Adipocyte (in vitro differentiated cells): ENCODE results near the gene COL3A1.

ENCODE experiments used
- DNase-seq: peaks from one replicate; pipeline ENCODE4 v3.0.0-alpha.2; 2015; ENCODE audit warnings: low read depth
- H3K27me3 ChIP-seq: replicated peaks from 2 replicates; pipeline ENCODE4 v1.7.0; 2013; ENCODE audit warnings: mild to moderate bottlenecking, low read length, moderate library complexity; ENCODE audit not compliant: control insufficient read depth, insufficient read depth
- H3K36me3 ChIP-seq: 2 replicates; pipeline ENCODE4 v1.7.0; 2013; ENCODE audit warnings: low read length, mild to moderate bottlenecking, moderate library complexity; ENCODE audit not compliant: control insufficient read depth, insufficient read depth, severe bottlenecking
- H3K4me1 ChIP-seq: 2 replicates; pipeline ENCODE4 v1.7.0; 2013; ENCODE audit warnings: mild to moderate bottlenecking, low read length, moderate library complexity; ENCODE audit not compliant: control insufficient read depth, insufficient read depth
- H3K4me3 ChIP-seq: 2 replicates; pipeline ENCODE4 v1.7.0; 2013; ENCODE audit warnings: mild to moderate bottlenecking, low read length, moderate library complexity
- H3K9ac ChIP-seq: 2 replicates; pipeline ENCODE4 v1.7.0; 2013; ENCODE audit warnings: mild to moderate bottlenecking, low read length, moderate library complexity
- H3K9me3 ChIP-seq: 2 replicates; pipeline ENCODE4 v1.7.0; 2013; ENCODE audit warnings: mild to moderate bottlenecking, low read length, moderate library complexity; ENCODE audit not compliant: control insufficient read depth

Gene COL3A1

DNA sequence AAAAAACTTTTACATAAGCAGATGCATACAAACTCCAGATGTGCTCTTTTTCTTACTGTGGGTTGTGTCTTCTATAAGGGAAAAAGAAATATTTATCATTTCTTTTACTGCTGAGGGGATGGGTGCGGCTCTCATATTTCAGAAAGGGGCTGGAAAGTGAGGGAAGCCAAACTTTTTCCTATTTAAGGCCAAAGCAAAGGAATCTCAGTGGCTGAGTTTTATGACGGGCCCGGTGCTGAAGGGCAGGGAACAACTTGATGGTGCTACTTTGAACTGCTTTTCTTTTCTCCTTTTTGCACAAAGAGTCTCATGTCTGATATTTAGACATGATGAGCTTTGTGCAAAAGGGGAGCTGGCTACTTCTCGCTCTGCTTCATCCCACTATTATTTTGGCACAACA, at the start of gene COL3A1:
COL3A1 (plus strand) TSS at position 210 of the 400 bp plus-strand sequence; CDS start at position 327, 117 bp downstream.
- Histone ChIP-seq H3K9me3 (no peaks in the 10 kb centered on the region), H3K36me3 (peaks cover 10% of the 10 kb centered on the region), H3K4me1 (peaks cover 46% of the 10 kb centered on the region), H3K4me3 (peak within 1 kb of the TSS; percentile 98), H3K27me3 (no peaks in the 10 kb centered on the region), H3K9ac (peak within 1 kb of the TSS; percentile 99)
- DNase-seq, result peak; percentile 92

DNA sequence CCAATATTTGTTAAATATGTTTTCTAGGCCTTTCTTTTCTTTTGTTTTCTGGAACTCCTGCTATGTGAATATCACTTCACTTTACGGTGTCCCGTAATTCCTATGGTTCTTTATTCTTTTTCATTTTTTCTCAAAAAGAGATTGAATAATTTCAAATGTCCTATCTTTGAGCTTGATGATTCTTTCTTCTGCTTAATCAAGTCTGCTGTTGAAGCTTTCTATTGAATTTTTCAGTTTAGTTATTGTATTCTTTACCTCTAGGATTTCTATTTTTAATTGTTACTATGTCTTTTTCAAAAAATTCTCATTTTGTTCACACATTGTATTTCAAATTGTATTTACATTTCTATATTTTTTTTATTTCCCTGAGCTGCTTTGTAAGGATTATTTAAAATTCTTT, 45.5 kb upstream of the COL3A1 start:
- H3K36me3 ChIP-seq, result no peaks in the 10 kb centered on the region
- H3K9ac ChIP-seq, result no peak overlapping the region
- no peak for DNase-seq
- peaks cover 10% of the 10 kb centered on the region for H3K4me1 ChIP-seq
- peak overlapping the region; percentile 35 for H3K4me3 ChIP-seq
- no peaks in the 10 kb centered on the region for H3K27me3 ChIP-seq
- peaks cover 34% of the 10 kb centered on the region for H3K9me3 ChIP-seq

DNA sequence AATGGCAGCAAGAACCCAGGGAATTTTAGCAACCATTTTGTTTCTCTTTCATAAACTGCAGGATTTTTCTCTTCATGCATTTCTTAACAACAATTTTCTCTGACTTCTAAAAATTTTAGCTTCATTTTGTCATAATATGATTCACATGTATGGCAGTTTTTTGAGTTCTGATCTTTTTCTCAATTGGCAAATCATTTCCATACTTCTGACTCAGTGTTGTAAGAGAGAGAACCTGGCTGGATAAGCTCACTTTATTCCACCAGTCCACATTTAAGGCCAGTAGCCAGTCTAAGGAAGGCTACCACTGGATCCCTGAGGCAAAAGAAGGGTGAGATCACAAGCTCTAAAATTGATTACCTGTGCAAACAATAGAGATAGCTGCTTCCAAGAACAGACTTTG, 42.8 kb upstream of the COL3A1 start:
- peaks cover 29% of the 10 kb centered on the region for H3K9me3 ChIP-seq
- no peaks in the 10 kb centered on the region for H3K27me3 ChIP-seq
- no peaks in the 10 kb centered on the region for H3K36me3 ChIP-seq
- peak overlapping the region; percentile 83 for H3K9ac ChIP-seq
- peak overlapping the region; percentile 70 for H3K4me3 ChIP-seq
- DNase-seq, result peak; percentile 56
- peaks cover 10% of the 10 kb centered on the region for H3K4me1 ChIP-seq

DNA sequence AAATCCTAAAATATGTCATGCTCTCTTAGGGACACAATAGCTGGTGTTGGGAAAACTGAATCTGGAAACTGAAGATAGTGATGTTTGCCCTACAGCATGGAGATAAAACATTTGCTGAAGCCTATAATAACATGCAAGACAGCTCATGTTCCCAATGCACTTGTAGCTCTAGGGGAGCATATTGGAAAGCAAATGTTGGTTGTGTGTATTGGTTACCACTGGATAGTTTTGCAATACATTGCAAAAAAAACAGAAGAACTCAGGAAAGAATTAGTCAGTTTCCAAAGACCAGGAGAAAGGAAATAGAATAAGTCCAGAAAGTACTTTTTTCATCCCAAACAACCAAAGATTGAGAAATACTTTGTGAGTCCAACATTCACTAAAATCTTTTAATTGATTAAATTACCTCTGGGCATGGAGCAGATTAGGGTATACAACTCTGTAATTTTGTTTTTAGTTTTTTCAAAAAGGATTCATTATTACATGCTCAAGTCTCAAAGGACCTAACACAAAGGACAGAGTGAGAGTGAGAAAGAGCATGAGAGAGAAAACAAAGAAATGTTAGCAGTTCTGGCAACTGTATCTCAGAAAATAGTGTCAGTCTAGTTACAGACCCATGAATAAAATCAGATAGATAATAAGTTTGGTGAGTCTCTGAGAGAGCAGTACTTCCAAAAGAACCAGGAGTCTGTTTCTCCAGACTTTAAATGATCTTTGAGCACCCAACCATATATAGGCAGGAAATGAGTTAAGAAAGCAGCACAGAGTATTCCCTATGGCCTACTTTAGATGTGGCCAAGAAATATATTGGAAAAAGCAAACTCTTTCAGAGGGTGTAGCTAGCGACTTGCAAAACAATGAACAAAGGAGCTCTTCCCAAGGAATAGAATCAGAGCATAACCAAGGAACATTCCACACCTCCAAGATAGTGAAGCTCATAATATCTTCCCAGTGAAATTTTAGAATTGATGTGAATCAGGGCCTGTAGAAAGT, 36.6 kb upstream of the COL3A1 start:
- H3K4me3 ChIP-seq, result peak overlapping the region; percentile 57
- peaks cover 39% of the 10 kb centered on the region for H3K4me1 ChIP-seq
- H3K36me3 ChIP-seq, result no peaks in the 10 kb centered on the region
- no peaks in the 10 kb centered on the region for H3K27me3 ChIP-seq
- peak; percentile 92 for DNase-seq
- H3K9me3 ChIP-seq, result no peaks in the 10 kb centered on the region
- peak overlapping the region; percentile 86 for H3K9ac ChIP-seq

DNA sequence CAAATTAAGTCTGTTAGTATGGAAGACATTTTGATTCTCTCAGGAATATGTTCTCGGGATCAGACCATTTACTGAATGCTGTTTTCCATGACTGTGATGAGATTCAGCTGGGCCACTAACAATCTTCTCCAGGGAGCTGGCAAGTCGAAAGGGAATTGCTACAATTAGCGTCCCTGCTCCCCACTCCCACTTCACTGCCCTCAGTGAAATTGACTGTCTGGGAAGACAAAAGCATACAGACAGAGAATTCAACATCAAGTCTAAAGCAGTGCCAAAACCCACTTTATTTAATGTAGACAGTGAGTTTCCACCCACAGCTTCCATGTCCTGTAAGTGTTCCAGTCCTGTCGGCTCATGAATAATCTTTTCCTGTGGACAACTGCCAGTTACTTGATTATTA, 34.0 kb upstream of the COL3A1 start:
- peak overlapping the region; percentile 79 for H3K9ac ChIP-seq
- no peaks in the 10 kb centered on the region for H3K9me3 ChIP-seq
- H3K36me3 ChIP-seq, result no peaks in the 10 kb centered on the region
- H3K4me1 ChIP-seq, result peaks cover 39% of the 10 kb centered on the region
- no peak for DNase-seq
- no peaks in the 10 kb centered on the region for H3K27me3 ChIP-seq
- H3K4me3 ChIP-seq, result peak overlapping the region; percentile 72

DNA sequence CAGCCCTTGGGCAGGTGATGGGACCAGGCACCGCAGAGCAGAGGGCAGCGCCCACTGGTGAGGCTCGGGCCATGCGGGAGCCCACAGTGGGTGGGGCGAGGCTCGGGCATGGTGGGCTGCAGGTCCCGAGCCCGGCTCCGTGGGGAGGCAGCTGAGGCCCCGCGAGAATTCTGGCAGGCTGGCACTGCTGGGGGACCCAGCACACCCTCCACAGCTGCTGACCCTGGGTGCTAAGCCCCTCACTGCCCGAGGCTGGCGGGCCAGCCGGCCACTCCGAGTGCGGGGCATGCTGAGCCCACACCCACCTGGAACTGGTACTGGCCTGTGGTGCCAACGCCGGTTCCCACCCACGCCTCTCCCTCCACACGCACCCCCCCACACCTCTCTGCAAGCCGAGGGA, 29.7 kb upstream of the COL3A1 start:
- no peak for DNase-seq
- peaks cover 14% of the 10 kb centered on the region for H3K4me1 ChIP-seq
- no peak overlapping the region for H3K9ac ChIP-seq

DNA sequence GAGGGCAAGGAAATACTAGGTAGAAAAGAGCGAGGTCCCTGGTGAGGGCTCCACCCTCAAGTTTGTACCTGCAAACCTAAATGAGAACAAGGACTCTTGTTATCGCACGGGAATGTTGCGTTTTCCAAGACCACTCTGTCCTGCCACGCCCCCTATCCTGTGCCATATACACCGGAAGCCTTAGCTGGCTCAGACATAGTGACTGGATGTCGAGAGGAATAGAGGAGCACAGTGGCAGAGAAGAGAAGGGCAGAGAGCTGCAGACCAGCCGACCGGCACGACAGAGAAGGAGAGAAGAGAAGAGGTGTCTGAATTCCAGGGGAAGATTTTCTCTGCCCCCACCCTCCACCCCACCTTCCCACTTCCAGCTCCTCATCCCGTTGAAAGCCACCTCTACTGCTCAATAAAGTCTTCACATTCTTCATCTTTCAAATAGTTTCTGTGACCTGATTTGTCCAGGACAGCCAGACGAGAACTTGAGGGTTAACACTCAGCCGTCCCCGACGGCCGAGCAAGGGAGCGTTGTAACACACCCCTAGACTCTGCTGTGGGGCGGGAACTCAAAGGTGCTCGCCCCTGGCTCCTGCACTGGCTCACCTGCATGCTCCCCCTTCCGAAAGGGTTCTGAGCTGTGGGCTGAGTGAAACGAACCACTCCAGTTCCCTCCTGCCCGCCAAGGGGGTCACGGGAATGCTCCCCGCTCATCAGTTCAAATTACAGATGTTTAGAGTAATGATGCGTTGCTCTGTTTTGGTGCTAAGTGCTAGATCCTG, 24.9 kb upstream of the COL3A1 start:
- Histone ChIP-seq H3K36me3 (no peaks in the 10 kb centered on the region), H3K4me1 (no peaks in the 10 kb centered on the region), H3K27me3 (no peaks in the 10 kb centered on the region), H3K9me3 (no peaks in the 10 kb centered on the region), H3K9ac (no peak overlapping the region), H3K4me3 (no peak overlapping the region)
- no peak for DNase-seq

More for the DNA sequence above, 29.7 kb upstream of the COL3A1 start:
- Histone ChIP-seq H3K27me3 (no peaks in the 10 kb centered on the region), H3K36me3 (no peaks in the 10 kb centered on the region), H3K4me3 (no peak overlapping the region), H3K9me3 (no peaks in the 10 kb centered on the region)

DNA sequence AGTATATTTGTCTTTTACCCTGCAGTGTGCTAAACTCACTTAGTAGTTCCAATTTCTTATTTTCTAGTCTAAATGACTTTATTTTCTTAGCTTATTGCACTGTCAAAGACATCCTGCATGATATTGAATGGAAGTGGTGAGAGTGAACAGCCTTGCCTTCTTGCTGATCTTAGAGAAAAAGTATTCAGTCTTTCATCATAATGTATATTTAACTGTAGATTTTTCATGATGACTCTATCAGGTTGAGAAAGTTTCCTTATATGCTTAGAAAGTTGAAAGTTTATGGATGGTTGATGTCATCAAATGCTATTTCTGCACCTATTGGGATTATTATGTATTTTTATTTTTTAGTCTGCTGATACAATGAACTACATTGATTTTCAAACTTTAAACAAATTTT, 21.3 kb upstream of the COL3A1 start:
- H3K36me3 ChIP-seq, result no peaks in the 10 kb centered on the region
- H3K9ac ChIP-seq, result no peak overlapping the region
- no peak for DNase-seq
- no peaks in the 10 kb centered on the region for H3K4me1 ChIP-seq
- no peaks in the 10 kb centered on the region for H3K9me3 ChIP-seq
- H3K27me3 ChIP-seq, result no peaks in the 10 kb centered on the region
- H3K4me3 ChIP-seq, result no peak overlapping the region

DNA sequence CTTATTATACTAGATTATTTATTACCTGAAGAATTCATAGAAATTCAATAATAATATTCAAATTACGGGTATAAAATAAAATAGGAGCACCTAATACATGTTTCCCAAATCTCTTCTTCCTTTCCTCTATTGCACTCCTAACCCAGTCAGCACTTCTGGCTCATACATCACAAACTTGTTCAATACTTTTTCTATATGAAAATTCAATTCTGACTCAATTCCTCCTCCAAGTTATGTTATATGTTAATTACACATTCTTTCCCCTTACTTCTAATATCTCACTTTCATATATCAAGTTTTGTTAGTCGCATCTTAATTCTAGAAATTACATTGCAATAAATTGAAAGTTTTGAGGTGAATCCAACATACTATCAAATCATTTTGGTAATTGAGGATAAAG, 17.9 kb upstream of the COL3A1 start:
- DNase-seq, result no peak
- Histone ChIP-seq H3K9me3 (no peaks in the 10 kb centered on the region), H3K4me1 (no peaks in the 10 kb centered on the region), H3K4me3 (no peak overlapping the region), H3K27me3 (no peaks in the 10 kb centered on the region), H3K9ac (no peak overlapping the region), H3K36me3 (no peaks in the 10 kb centered on the region)

DNA sequence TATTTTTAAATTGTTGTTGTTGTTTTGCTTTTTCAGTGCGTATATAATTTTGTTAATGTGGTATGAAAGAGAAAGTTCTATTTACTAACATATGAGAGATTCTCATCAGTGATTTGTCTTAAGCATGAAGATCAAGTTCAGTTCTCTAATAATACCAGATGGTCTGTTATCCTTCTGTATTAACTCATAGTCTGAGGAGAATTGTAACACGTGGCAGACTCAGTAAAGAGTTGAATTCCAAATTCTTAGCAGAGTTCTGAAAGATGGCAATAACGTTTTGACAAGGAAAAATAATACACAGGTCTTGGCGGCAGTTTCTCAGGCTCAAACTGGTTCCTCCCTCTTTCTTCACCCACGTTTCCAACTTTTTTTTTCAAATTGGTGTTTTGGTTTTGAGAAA, 17.2 kb upstream of the COL3A1 start:
- H3K27me3 ChIP-seq, result no peaks in the 10 kb centered on the region
- H3K9ac ChIP-seq, result no peak overlapping the region
- no peak overlapping the region for H3K4me3 ChIP-seq
- no peaks in the 10 kb centered on the region for H3K36me3 ChIP-seq
- H3K4me1 ChIP-seq, result no peaks in the 10 kb centered on the region
- no peak for DNase-seq
- H3K9me3 ChIP-seq, result no peaks in the 10 kb centered on the region

DNA sequence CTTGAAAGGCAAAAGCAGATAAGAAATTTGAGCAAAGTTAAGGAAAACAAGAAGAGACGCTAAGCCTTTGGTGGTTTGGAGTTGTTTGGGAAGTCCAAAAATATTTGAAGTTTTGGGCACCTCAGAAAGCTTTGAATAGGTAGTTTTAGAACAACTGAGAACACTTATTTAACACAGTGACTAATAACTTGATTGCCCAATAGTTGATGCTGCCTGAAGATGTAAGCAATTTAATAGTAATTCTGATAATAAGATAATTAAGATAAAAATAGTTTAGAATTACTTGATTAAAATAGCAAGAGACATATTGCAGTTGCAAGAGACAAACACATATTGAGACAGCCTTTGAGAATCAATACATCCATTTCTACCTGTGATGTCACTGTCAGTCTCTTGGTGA, 16.5 kb upstream of the COL3A1 start:
- Histone ChIP-seq H3K27me3 (no peaks in the 10 kb centered on the region), H3K4me3 (no peak overlapping the region), H3K9ac (no peak overlapping the region), H3K9me3 (no peaks in the 10 kb centered on the region), H3K36me3 (no peaks in the 10 kb centered on the region), H3K4me1 (no peaks in the 10 kb centered on the region)
- DNase-seq, result no peak
